ENCODE data around the gene CHST6. TPM values are rescaled to one million over a fixed set of nuclear protein-coding genes. Genes with fewer than 3 reads are reported as not detected.
"Not testable (repeated sequence)": the region's sequence is repeated elsewhere in the genome, so short reads cannot be mapped to it uniquely, and the experiment has no call there.

The CHST6 gene
- total RNA-seq, 2 experiments from 2014 or later: not detected

DNA sequence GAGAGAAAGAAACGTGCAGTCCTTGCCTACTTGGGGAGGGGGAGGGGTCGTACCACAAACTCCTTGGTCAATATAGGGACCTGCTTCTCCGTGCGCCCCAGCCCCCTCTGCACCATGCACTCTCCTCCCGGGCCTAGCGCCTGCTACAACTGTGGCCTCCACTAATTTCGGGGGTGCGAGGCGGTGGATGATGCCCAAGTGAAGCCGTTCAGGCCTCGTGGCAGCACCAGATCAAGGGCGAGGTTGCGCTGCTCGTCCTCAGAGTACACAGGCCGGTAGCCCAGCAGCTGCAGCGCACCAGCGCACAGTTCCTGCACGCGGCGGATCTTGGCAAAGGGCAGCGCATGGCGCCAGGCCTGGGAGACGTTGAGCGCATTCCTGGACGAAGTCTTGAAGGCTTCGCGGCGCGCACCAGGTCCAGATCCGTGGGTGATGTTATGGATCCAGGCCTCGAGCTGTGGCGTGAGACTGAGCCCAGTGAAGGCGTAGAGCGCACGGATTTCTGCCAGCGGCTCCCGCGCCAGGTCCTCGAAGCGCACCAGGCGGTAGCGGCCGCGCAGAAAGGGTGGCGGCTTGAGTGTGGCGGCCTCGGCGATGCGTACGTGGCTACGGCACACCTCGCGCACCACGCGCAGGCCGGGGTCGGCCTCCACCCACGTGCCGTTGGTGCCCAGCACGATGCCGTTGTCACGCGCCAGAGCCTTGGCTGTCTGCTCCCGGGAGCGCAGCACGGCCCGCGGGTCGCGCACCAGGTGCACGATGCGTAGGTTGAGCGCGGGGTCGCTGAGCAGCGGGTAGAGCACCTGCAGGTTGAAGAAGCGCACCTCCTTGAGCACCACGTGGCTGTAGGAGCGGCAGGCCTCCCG is 16.5 kb downstream of the CHST6 start:
- Mint-ChIP-seq H3K36me3 (ENCODE audit: low read depth) (no peaks in the 10 kb centered on the region), H3K27me3 (peaks cover 5% of the 10 kb centered on the region), H3K4me3 (no peak overlapping the region), H3K4me1 (no peaks in the 10 kb centered on the region), H3K27ac (no peak overlapping the region), H3K9me3 (no peaks in the 10 kb centered on the region)
- ChIA-PET POLR2A (no interaction called here), CTCF (interaction anchor here (0.7 to 1.6 kb wide), 2 partner anchors 9 to 14 kb away, joined by 5 to 6 read pairs; partner anchors contain the start of gene TMEM170A)
- no peak for DNase-seq

DNA sequence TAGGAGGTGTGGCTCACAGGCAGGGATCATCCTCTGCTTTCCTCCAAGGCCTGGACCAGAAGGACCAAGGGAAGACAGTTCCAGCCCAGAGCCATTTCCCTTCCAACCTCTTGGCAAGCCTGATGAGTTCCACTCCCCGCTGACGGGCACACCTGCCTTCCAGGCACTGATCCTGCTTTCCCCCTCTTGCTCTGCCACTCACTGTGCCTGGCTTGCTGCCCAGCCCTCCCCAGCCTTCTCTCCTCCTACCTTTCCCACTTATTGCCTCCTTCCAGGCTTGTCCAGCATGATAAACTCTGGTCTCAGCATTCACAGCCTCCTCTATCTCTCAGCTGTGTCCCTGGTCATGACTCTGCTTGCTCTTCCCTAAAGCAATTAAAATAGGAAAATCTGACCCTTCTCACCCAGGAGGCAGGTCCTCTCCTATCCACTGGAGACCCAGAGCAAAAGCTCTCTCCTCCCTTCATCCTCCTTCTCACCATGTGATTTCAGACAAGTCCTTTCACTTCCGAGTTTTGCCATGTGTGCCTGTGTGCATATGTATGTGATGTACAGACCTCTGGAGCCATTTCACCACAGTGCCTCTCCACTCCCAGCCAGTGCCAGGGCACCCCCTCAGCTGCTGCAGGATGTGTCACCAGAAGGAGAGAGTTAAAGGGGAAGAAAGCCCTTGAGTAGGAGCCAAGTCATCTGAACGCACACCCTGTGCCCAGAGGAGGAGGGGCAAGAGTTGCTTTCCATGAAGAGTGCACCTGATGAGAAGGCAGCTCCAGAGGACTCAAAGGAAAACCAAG is 17.4 kb downstream of the CHST6 start:
- Mint-ChIP-seq H3K9me3 (no peaks in the 10 kb centered on the region), H3K27me3 (peaks cover 5% of the 10 kb centered on the region), H3K4me1 (no peaks in the 10 kb centered on the region), H3K36me3 (ENCODE audit: low read depth) (no peaks in the 10 kb centered on the region), H3K27ac (no peak overlapping the region), H3K4me3 (no peak overlapping the region)
- no peak for DNase-seq
- ChIA-PET CTCF (interaction anchor here (0.6 to 1.6 kb wide), 3 partner anchors 9 to 13 kb away, joined by 3 to 6 read pairs (median 5); partner anchors contain the start of gene TMEM170A), POLR2A (no interaction called here)

DNA sequence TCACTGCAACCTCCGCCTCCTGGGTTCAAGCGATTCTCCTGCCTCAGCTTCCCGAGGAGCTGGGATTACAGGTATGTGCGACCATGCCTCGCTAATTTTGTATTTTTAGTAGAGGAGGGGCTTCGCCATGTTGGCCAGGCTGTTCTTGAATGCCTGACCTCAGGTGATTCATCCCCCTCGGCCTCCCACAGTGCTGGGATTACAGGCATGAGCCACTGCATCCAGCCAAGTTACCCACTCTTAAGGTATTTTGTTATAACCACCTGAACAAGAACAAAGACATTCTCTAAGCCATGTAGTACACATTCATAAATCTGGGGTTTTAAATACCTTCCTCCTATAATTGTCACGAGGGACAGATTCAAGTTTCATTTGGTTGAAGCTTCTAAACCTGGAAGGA is 18.4 kb downstream of the CHST6 start:
- ChIA-PET CTCF (interaction anchor here (0.6 to 1.6 kb wide), 3 partner anchors 8 to 275 kb away, joined by 3 to 6 read pairs (median 3); partner anchors contain the start of gene TMEM170A), POLR2A (no interaction called here)
- Mint-ChIP-seq H3K27ac (no peak overlapping the region), H3K4me3 (no peak overlapping the region), H3K9me3 (no peaks in the 10 kb centered on the region), H3K4me1 (no peaks in the 10 kb centered on the region), H3K36me3 (ENCODE audit: low read depth) (no peaks in the 10 kb centered on the region), H3K27me3 (peaks cover 5% of the 10 kb centered on the region)
- DNase-seq: no peak

DNA sequence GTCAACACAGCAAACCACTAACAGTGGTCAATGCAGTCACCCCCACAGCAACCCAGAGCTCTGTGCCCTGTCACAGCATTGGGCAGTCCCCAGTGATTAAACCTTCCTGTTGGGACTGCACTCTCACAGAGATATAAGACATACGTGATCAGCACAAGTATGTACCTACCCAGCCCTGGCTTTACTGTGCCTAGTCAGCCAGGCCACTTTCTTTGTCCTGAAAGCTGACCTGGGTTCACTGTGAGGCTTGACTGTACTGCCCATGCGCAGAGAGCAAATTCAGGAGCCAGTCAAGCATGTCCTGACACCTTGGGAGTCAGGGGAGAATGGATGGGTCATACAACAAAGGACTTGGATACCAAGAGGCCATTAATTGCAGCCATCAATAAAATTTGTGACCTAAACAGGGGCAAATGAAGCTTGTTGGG is 19.8 kb downstream of the CHST6 start:
- Mint-ChIP-seq H3K4me3 (no peak overlapping the region), H3K36me3 (ENCODE audit: low read depth) (no peaks in the 10 kb centered on the region), H3K4me1 (no peaks in the 10 kb centered on the region), H3K27ac (no peak overlapping the region), H3K9me3 (no peaks in the 10 kb centered on the region), H3K27me3 (peaks cover 5% of the 10 kb centered on the region)
- ChIA-PET CTCF (interaction anchor here (2.4 kb wide), 1 partner anchor 10 kb away, joined by 6 read pairs; the partner anchor contains the start of gene TMEM170A), POLR2A (no interaction called here)
- DNase-seq: no peak

- H3K4me3 Mint-ChIP-seq: no peak overlapping the region
- H3K27ac Mint-ChIP-seq: no peak overlapping the region
- CTCF ChIA-PET: interaction anchor here (1.0 to 2.6 kb wide), 9 partner anchors 8 to 293 kb away, joined by 3 to 10 read pairs (median 4); partner anchors contain the start of genes ADAT1 and TMEM170A
- no peaks in the 10 kb centered on the region for H3K9me3 Mint-ChIP-seq
- H3K27me3 Mint-ChIP-seq: peaks cover 5% of the 10 kb centered on the region
- no peak for DNase-seq
- H3K36me3 Mint-ChIP-seq (ENCODE audit: low read depth): no peaks in the 10 kb centered on the region
- no peaks in the 10 kb centered on the region for H3K4me1 Mint-ChIP-seq
- POLR2A ChIA-PET: interaction anchor here (1.2 kb wide), 1 partner anchor 9 kb away, joined by 3 read pairs; the partner anchor contains the start of gene TMEM170A
Observed at GRCh38 chr16:75472908-75473877, 22.0 kb downstream of the CHST6 start.

GRCh38 chr16:75471723-75472633 is 23.3 kb downstream of the CHST6 start:
- H3K4me3 Mint-ChIP-seq: no peak overlapping the region
- H3K27ac Mint-ChIP-seq: no peak overlapping the region
- no peaks in the 10 kb centered on the region for H3K27me3 Mint-ChIP-seq
- peak; percentile 45 for DNase-seq
- H3K4me1 Mint-ChIP-seq: no peaks in the 10 kb centered on the region
- no peaks in the 10 kb centered on the region for H3K36me3 Mint-ChIP-seq (ENCODE audit: low read depth)
- POLR2A ChIA-PET: no interaction called here
- CTCF ChIA-PET: interaction anchor here (0.6 to 3.0 kb wide), 12 partner anchors 9 to 294 kb away, joined by 3 to 13 read pairs (median 4); partner anchors contain the start of gene ADAT1
- H3K9me3 Mint-ChIP-seq: no peaks in the 10 kb centered on the region

GRCh38 chr16:75466760-75467159 is 28.5 kb downstream of the CHST6 start:
- Mint-ChIP-seq H3K4me3 (no peak overlapping the region), H3K27ac (no peak overlapping the region), H3K9me3 (no peaks in the 10 kb centered on the region), H3K27me3 (no peaks in the 10 kb centered on the region), H3K4me1 (peaks cover 23% of the 10 kb centered on the region), H3K36me3 (ENCODE audit: low read depth) (peaks cover 6% of the 10 kb centered on the region)
- POLR2A ChIA-PET: interaction anchor here (0.7 kb wide), 1 partner anchor 33 kb away, joined by 3 read pairs; the partner anchor contains the start of gene CFDP1
- CTCF ChIA-PET: interaction anchor here (0.6 to 2.0 kb wide), 4 partner anchors 33 to 267 kb away, joined by 4 to 11 read pairs (median 5); partner anchors contain the start of gene CFDP1
- no peak for DNase-seq

DNA sequence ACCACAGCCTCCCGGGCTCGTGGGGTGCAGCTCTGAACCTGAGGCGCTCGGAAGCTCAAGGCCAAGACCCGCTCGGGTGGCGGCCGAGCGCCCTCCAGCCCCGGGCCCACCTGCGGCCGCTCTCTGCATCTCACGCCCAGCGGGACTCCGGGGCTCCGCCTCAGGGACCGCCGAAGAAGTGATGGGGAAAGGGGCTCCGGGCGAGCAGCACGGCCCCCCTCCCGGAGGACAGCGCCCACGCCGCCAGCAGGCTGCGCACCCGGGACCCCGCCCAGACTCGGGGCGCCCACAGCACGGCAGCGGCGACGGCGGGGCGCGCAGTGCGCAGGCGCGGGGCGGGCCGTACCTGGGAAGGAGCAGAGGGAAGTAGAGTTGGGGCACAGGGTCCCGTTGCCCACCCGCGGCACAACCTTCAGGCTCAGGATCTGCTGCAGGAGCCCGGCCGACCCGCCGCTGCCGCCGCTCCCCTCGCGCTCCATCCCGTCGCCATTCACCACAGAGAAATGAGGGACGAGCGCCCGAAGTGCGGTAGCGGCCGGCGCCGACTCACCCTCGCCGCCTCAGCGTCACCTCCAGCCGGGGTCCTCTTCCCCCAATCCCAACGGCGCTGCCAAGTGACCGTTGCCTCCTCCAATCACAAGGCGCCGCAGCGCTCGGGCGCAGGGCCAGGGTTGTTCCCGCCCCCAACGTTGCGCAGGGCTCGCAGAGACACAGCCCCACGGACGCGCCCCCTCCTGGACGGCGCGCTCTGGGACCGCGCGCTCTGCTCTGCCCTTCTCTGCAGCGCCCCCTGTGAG is 30.9 kb downstream of the CHST6 start, which contains the start of gene TMEM170A:
TSS of gene TMEM170A (minus strand) at position 568 of the 797 bp plus-strand sequence. CDS start at position 479, 89 bp downstream.
- Mint-ChIP-seq H3K4me3 (peak within 1 kb of the TSS; percentile 90), H3K27ac (peak within 1 kb of the TSS; percentile 92), H3K9me3 (no peaks in the 10 kb centered on the region), H3K4me1 (peaks cover 42% of the 10 kb centered on the region), H3K36me3 (ENCODE audit: low read depth) (peaks cover 16% of the 10 kb centered on the region), H3K27me3 (no peaks in the 10 kb centered on the region)
- DNase-seq: peak; percentile 99
- ChIA-PET CTCF (interaction anchor here (0.7 to 3.5 kb wide), 23 partner anchors 8 to 390 kb away, joined by 3 to 50 read pairs (median 5); partner anchors contain the start of genes ADAT1, CFDP1, KARS1 and TERF2IP), POLR2A (interaction anchor here (0.6 to 3.5 kb wide), 11 partner anchors 9 to 1167 kb away, joined by 3 to 28 read pairs (median 4); partner anchors contain the start of genes ADAT1, CFDP1, GABARAPL2 and KARS1)

- Mint-ChIP-seq H3K4me3 (peak overlapping the region; percentile 90), H3K27ac (peak overlapping the region; percentile 92), H3K4me1 (peaks cover 42% of the 10 kb centered on the region), H3K36me3 (ENCODE audit: low read depth) (peaks cover 16% of the 10 kb centered on the region)
- ChIA-PET POLR2A (interaction anchor here (0.6 to 3.5 kb wide), 12 partner anchors 8 to 1166 kb away, joined by 3 to 28 read pairs (median 4); partner anchors contain the start of genes ADAT1, CFDP1, GABARAPL2 and KARS1), CTCF (interaction anchor here (0.7 to 3.5 kb wide), 10 partner anchors 9 to 389 kb away, joined by 3 to 50 read pairs (median 4); partner anchors contain the start of genes CFDP1, KARS1 and TERF2IP)
- peak; percentile 43 for DNase-seq
- not testable (repeated sequence) for H3K27me3 Mint-ChIP-seq, H3K9me3 Mint-ChIP-seq
Observed at GRCh38 chr16:75463389-75464121, 31.7 kb downstream of the CHST6 start.

GRCh38 chr16:75462806-75463205 is 32.4 kb downstream of the CHST6 start:
- H3K9me3 Mint-ChIP-seq: no peaks in the 10 kb centered on the region
- H3K27ac Mint-ChIP-seq: peak overlapping the region; percentile 92
- ChIA-PET POLR2A (interaction anchor here (3.5 kb wide), 1 partner anchor 29 kb away, joined by 28 read pairs; the partner anchor contains the start of gene CFDP1), CTCF (interaction anchor here (0.8 to 3.5 kb wide), 2 partner anchors 10 to 29 kb away, joined by 3 to 50 read pairs; partner anchors contain the start of gene CFDP1)
- H3K4me3 Mint-ChIP-seq: peak overlapping the region; percentile 90
- H3K4me1 Mint-ChIP-seq: peaks cover 42% of the 10 kb centered on the region
- DNase-seq: no peak
- peaks cover 18% of the 10 kb centered on the region for H3K36me3 Mint-ChIP-seq (ENCODE audit: low read depth)
- H3K27me3 Mint-ChIP-seq: no peaks in the 10 kb centered on the region
